SK-N-SH (cell line): ENCODE results near the gene TRPV5.

ENCODE experiments used
- CTCF ChIP-seq: fragments of 200-600 bp; sonication (generic); IDR thresholded peaks from 2 replicates; pipeline ENCODE4 v1.6.1; 2017; ENCODE audit warnings: antibody characterized with exemption, mild to moderate bottlenecking, moderate library complexity
- EZH2phosphoT487 ChIP-seq: fragments of 200-600 bp; sonication (generic); IDR thresholded peaks from 2 replicates; pipeline ENCODE4 v1.6.1; 2017; ENCODE audit warnings: low read depth, mixed run types, mild to moderate bottlenecking, antibody characterized with exemption, moderate library complexity, borderline replicate concordance
- RAD21 ChIP-seq: IDR thresholded peaks from 2 replicates; pipeline ENCODE4 v1.6.1; 2012; ENCODE audit warnings: mild to moderate bottlenecking, low read length
- USF1 ChIP-seq: IDR thresholded peaks from 2 replicates; pipeline ENCODE4 v1.4.0; 2012; ENCODE audit warnings: low read depth, borderline replicate concordance
- YY1 ChIP-seq: IDR thresholded peaks from 2 replicates; pipeline ENCODE4 v1.4.0; 2012; ENCODE audit warnings: low read depth, mild to moderate bottlenecking
- ZBTB33 ChIP-seq: IDR thresholded peaks from 2 replicates; pipeline ENCODE4 v1.4.0; 2012; ENCODE audit warnings: low read depth, borderline replicate concordance
- TF ChIP-seq, protein P1 (sequence below): IDR thresholded peaks from 2 replicates; pipeline ENCODE4 v1.4.0; 2012; ENCODE audit warnings: low read depth

- no peak for TF ChIP-seq CTCF
- no peak for TF ChIP-seq EZH2phosphoT487
- TF ChIP-seq, protein P1, sequence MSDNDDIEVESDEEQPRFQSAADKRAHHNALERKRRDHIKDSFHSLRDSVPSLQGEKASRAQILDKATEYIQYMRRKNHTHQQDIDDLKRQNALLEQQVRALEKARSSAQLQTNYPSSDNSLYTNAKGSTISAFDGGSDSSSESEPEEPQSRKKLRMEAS: no peak
- TF ChIP-seq USF1: no peak
- no peak for TF ChIP-seq RAD21
- no peak for TF ChIP-seq YY1
- TF ChIP-seq ZBTB33: no peak
Observed at GRCh38 chr7:142923391-142923790, 10.2 kb downstream of the TRPV5 start.
